Vagina (tissue), 2 donors: ENCODE measurements around the gene PAK1IP1.

Experiments used
- POLR2A ChIP-seq, 2 donors: fragments of 450-650 bp; IDR thresholded peaks; one replicate each; pipeline ENCODE4 v1.6.1; 2017; ENCODE audit warnings: antibody characterized with exemption in 2 of 2, mild to moderate bottlenecking in 2 of 2, moderate library complexity in 2 of 2
- POLR2AphosphoS5 ChIP-seq, 2 donors: sonication (generic); formaldehyde crosslinking; IDR thresholded peaks; one replicate each; pipeline ENCODE4 v1.9.0; 2017; ENCODE audit warnings: antibody characterized with exemption in 2 of 2, mild to moderate bottlenecking in 2 of 2, low read depth in 1 of 2; ENCODE audit not compliant: insufficient read depth in 1 of 2
- TF ChIP-seq, protein P1 (sequence below), 3 experiments: fragments of 450-650 bp in 2 of 3; fragments of 200-600 bp in 1 of 3; sonication (generic) in 1 of 3; IDR thresholded peaks; one replicate each; pipeline ENCODE4 v1.5.1; 2017 to 2019; ENCODE audit warnings: antibody characterized with exemption in 3 of 3, mild to moderate bottlenecking in 2 of 3, moderate library complexity in 2 of 3

GRCh38 chr6:10725044-10725443, 30.3 kb downstream of the PAK1IP1 start:
- TF ChIP-seq, protein P1, sequence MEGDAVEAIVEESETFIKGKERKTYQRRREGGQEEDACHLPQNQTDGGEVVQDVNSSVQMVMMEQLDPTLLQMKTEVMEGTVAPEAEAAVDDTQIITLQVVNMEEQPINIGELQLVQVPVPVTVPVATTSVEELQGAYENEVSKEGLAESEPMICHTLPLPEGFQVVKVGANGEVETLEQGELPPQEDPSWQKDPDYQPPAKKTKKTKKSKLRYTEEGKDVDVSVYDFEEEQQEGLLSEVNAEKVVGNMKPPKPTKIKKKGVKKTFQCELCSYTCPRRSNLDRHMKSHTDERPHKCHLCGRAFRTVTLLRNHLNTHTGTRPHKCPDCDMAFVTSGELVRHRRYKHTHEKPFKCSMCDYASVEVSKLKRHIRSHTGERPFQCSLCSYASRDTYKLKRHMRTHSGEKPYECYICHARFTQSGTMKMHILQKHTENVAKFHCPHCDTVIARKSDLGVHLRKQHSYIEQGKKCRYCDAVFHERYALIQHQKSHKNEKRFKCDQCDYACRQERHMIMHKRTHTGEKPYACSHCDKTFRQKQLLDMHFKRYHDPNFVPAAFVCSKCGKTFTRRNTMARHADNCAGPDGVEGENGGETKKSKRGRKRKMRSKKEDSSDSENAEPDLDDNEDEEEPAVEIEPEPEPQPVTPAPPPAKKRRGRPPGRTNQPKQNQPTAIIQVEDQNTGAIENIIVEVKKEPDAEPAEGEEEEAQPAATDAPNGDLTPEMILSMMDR (IDR thresholded peaks at IDR 0.05): no peak
- TF ChIP-seq POLR2A (IDR thresholded peaks at IDR 0.05): no peak
- TF ChIP-seq POLR2AphosphoS5 (IDR thresholded peaks at IDR 0.05; ENCODE audit: insufficient read depth in 1 of 2, low read depth in 1 of 2): no peak
